NCI-H1694 (cell line): ENCODE results near the gene IQCE.

Source experiments
- DNase-seq: peaks from one replicate; lab custom pipeline; 2025; lab: John Stamatoyannopoulos, UW

IQCE gene

GRCh38 chr7:2634267-2635145 lies 75.7 kb downstream of the IQCE start:
- no peak for DNase-seq

DNA sequence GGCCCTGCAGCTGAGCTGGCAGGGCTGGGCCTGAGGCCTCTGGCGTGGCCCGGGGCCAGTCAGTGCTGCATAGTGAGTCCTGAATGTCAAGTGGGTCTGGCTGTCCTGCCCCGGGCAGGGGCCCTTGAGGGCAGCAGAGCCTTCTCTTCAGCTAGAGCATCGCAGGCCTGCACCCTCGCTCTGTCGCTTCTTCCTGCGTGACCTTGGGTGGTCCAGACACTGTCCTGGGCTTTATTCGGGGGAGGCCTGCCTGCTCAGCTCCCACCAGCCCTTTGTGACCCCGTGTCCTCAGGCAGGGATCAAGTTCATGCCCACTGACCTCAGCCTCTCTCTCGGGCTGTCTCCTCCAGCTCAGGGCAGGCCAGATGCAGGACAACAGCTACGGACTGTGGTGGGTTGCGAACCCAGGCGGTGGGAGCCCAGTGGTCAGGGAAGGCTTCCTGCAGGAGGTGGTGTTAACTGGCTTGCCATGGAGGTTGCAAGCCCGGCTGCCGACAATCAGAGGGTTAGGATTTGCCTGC lies 76.4 kb downstream of the IQCE start:
- no peak for DNase-seq

DNA sequence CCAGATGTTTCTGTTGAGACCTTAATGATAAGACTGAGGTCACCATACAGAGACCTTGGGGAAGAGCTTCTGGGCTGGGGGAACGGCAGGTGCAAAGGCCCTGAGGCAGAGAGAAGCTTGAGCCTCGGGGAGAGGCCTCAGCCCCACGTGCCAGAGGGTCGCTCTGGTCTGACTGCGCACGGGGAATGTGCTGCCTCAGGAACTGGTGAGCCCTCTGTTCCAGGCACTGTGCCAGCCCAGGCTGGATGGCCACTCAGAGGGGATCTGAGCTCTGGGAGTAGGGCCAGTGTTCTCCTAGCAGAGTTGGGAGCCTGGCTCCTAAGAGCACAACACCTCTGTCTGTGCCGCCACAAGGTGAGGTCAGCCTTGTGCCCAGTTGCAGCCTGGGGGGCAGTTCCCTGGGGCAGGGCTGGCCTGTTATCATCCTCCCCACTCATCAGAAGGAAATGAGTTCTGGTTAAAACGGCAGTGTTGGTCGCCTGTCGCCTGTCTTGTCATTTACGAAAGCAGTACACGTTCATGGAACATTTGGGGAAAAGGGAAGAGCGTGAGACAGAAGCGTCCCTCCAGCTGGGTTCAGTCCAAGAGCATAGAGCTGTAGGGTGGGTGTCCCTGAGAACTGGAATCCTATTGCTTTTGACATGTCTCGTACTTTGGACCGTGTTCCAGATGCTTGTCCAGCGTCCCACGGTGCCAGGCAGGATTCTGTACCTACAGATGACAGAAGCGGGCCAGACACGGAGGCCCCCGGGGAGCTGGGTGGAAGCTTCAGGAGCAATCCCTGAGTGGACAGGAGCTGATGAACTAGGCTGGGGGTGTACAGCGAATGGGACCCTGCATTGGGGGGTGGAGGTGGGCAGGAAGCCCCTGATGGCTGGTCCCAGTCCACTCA lies 77.3 kb downstream of the IQCE start:
- no peak for DNase-seq

DNA sequence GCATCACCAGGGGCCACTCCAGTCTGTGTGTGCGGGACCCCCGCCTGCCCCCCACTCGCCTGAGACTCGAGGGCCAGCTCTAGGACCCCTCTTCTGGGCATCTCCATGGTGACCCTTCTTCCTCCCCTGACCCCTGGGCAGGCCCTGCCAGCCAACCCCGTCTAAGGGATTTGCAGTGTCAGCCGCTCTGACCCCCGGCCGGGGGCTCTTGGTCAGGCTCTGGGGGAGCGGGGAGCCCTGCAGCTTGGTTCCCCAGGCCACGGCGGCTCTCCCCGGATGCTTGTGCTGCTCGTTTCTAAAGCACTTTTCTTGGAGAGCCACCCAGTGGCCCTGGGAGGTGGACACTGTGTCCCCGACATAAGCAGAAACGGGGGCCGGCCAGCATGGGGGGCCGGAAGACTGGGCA lies 78.3 kb downstream of the IQCE start:
- DNase-seq = no peak

DNA sequence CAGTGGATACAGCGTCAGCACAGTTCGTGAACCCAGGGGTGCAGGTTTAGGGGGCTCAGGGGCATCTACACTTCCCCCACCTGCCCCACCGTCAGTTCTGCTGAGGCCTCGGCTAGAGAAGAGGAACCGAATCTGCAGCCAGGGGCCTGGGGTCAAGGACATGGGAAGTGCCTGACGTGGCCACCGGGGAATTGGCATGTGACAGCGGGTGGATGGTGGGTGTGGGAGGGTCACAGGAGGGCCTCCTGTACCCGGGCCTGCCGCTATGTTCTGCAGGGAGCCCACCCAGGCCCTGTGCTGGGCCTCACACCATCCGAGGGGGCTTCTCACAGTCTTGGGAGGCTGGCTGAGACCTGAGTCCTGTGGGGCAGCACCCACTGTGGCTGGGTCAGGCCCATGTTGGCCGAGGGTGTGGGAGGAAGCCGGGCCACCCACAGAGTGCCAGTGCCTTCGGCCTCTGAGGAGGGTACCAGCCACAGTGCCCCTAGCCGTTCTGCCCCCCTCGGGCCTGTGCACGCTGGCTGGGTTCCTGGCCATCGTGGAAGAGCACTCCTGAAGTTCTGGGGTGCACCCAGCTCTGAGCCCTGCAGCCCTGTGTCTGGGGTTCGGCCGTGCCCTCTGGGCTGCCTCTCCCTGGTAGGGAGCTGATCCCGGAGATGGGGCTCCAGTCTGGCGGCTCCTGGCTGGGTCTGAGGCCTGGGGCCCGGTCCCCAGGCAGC lies 78.9 kb downstream of the IQCE start:
- DNase-seq = no peak

DNA sequence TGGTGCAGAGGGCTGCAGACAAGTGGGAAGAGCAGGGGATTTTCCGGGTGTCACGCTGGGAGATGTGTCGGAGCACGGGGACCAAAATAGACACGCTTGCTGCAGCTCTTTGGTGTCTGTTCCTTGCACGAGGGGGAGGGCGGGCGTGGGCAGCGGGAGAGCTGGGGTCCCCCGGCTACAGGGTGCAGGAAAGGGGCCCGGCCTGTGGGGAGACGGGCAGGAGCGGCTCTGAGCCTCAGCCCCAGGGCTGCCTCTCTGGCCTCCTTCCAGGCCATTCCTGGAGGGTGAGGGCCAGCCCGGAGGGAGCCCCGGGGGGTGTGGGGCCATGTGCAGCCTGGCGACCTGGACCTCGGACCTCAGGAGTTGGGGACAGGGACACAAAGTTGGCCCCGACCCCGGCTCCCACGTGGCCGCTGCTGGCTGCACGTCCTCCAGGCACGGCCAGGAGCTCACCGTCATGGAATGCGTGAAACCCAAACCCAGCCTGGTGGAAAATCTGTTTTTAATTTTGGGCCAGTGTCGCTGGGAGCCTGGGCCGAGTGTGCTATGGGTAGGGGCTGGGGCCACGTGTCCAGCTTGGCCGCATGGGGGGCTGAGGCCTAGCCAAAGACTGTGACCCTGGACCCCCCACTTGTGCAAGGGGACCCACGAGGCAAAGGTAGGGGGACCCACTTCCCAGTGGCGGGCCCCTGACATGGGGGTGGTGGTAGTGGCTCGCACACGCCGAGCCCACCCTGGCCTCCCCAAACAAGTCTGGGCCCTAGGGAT lies 79.6 kb downstream of the IQCE start:
- DNase-seq = no peak

DNA sequence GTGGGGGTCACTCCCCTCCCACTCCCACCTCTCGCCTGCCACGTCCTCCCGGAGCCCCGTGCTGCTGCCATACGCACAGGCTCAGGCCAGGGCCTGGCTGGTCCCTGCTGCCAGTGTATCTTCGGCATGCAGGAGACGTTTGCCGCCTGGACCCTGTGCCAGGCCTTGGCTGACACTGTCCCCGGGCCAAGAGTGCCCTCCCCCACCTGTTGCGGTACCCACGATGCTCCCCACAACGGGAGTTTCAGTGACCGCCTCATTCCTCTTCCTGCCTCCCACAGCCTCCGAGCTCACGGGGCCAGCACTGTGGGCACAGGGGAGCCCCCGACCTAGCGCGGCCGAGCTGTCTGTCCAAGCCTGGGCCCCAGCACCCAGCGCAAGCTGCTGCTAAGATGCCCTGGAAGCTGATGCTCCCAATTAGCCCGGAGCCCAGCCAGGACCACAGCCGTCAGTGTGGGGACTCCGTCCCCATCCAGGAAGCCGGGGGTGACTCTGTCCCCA lies 80.5 kb downstream of the IQCE start:
- DNase-seq = no peak

DNA sequence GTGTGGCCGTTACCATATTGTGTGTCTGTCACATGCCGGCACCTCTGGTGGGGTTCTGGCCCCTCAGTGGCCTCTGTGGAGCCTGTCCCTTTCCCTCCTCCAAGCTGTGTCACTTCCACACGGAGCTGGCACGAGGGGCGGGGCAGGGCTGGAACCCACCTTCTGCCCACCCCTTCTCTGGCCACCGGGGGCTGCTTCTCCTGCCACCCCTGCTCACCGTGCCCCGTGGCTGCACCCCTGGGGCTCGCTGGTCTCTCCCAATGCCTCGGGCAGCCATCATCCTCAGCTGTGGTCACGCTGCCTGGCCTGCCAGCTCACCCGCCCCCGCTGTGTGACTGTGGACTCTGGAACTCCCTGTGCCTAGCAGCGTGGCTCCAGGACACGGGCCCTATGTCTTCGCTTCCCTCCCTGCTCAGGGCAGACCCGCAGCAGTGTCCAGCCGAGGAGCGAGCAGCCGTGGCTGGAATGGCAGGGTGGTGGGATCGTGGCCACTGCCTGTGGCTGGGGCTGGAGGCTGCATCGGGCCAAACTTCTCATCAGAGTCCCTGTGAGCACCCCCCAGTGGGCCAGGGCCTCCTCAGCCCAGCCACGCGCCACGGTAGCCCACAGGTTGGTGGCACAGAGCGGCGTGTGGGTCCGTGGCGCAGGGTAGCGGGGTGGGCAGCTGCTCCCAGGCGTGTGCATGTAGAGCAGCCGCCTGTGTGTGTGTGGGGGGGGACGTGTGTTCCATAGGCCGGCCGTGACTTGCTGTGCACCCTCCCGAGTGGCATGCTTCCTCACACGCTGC lies 81.1 kb downstream of the IQCE start:
- DNase-seq = no peak

DNA sequence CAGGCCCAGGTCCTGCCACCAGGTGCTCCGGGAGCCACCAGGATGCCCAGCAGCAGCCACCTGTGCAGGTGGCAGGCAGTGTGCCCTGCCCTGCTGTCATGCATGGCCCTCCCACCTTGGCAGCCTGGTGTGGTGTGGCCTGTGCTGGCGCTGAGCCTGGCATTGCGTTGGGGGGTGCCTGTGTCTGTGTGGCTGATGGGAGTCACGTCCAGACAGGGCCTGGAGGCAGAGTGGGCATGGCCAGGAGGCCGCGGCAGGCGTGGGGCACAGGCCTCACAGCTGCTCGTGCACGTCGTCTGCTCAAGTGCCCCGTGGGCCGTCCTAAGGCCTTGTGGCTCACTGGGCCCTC lies 81.7 kb downstream of the IQCE start:
- DNase-seq = no peak

DNA sequence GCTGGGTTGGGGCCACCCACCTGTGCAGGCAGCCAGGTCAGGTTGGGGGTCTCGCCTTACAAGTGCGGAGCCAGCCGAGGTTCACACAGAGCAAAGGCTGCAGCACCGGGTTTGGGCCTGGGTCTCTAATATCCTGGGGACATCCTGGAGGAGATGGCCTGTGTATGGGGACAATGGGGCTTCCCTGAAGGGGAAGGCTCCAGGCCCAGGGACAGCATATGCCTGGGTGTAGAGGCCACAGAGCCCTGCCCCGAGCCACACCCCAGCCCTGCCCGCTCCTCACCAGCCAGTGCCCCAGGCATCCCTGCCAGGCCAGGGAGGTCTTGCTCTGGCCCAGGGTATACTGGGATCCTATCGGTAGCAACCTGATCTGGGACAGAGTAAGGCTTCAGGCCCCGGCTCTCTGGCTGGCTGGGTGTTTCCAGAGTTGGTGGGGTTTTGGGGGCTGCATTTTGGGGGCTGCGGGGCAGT lies 82.1 kb downstream of the IQCE start:
- DNase-seq = no peak

GRCh38 chr7:2641406-2642393 lies 82.9 kb downstream of the IQCE start:
- DNase-seq = no peak

- DNase-seq = no peak
Observed at GRCh38 chr7:2643386-2644219, 84.8 kb downstream of the IQCE start.

- no peak for DNase-seq
Observed at GRCh38 chr7:2644220-2644561, 85.4 kb downstream of the IQCE start.

GRCh38 chr7:2644562-2645273 lies 85.9 kb downstream of the IQCE start:
- no peak for DNase-seq

DNA sequence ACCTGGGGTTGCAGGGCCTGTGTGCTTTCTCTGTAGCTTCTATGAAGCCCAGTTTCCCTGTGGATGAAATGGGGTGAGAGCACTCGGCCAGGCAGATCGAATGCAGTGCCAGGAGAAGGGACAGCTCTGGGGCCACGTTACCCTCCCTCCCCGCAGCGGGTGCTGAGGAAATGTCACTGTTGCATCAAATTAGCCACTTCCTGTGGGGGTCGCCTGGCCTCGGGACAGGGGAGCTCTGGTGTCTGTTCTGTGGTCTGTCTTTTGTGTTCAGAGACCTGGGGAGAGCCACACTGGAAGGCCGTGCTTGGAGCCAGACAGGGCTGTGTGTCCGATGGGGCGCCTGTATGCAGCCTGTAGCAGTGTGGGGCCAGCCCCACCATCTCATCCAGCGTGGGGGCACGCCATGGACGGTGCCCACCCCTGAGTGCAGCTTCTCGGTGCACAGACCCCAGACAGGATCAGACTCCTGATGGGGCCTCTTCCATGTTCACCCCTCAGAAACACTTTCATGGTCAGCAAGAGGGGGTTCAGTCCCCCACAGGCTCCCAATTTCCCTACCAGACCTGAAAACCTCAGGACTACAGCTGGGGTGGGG lies 86.6 kb downstream of the IQCE start:
- no peak for DNase-seq

DNA sequence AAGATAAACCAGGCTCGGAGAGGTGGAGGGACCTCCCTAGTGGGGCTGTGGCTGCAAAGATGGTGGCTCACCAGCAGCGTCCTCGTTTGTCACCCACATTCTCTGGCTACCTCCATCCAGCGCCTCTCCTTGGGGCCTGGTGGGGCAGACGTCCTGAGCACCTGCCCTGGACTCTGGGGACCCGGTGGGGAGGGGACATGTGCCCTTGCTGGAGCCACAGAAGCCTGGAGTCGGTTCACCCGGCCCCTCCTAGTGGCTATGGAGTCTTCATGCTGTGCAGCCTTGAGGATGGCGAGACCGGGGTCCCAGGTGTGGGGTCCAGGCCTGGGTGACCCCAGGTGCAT lies 87.5 kb downstream of the IQCE start:
- DNase-seq = no peak
